ENCODE data around the gene PAM.
"Not testable (repeated sequence)": the region's sequence is repeated elsewhere in the genome, so short reads cannot be mapped to it uniquely, and the experiment has no call there.

PAM gene

GRCh38 chr5:102956599-102956998 lies 201.5 kb downstream of the PAM start:
- no peak for DNase-seq

- no peak for DNase-seq
These were observed 202.0 kb downstream of the PAM start for GRCh38 chr5:102957141-102957540.

- DNase-seq: no peak
These were observed 203.4 kb downstream of the PAM start for GRCh38 chr5:102958481-102959011.

- no peak for DNase-seq
These were observed 203.9 kb downstream of the PAM start for GRCh38 chr5:102959055-102959454.

GRCh38 chr5:102961671-102962070 lies 206.6 kb downstream of the PAM start:
- DNase-seq: no peak

GRCh38 chr5:102965653-102966052 lies 210.5 kb downstream of the PAM start:
- no peak for DNase-seq

GRCh38 chr5:102969641-102970040 lies 214.5 kb downstream of the PAM start:
- no peak for DNase-seq

- no peak for DNase-seq
These were observed 216.7 kb downstream of the PAM start for GRCh38 chr5:102971676-102972293.

GRCh38 chr5:102974177-102974576 lies 219.1 kb downstream of the PAM start:
- DNase-seq: no peak

- DNase-seq: no peak
These were observed 219.9 kb downstream of the PAM start for GRCh38 chr5:102975045-102975444.

GRCh38 chr5:102975457-102976182 lies 220.5 kb downstream of the PAM start:
- no peak for DNase-seq

GRCh38 chr5:102981957-102982635 lies 227.0 kb downstream of the PAM start:
- DNase-seq: no peak

- DNase-seq: no peak
These were observed 231.0 kb downstream of the PAM start for GRCh38 chr5:102986074-102986473.

- no peak for DNase-seq
These were observed 233.4 kb downstream of the PAM start for GRCh38 chr5:102988459-102988858.

GRCh38 chr5:102991802-102992201 lies 236.7 kb downstream of the PAM start:
- no peak for DNase-seq

GRCh38 chr5:102996011-102996575 lies 241.0 kb downstream of the PAM start:
- no peak for DNase-seq

- DNase-seq: no peak
These were observed 243.1 kb downstream of the PAM start for GRCh38 chr5:102998224-102998623.

- DNase-seq: no peak
These were observed 244.1 kb downstream of the PAM start for GRCh38 chr5:102999191-102999590.

- DNase-seq: not testable (repeated sequence)
These were observed 244.5 kb downstream of the PAM start for GRCh38 chr5:102999621-103000020.

- DNase-seq: no peak
These were observed 245.0 kb downstream of the PAM start for GRCh38 chr5:103000089-103000488.

- DNase-seq: no peak
These were observed 248.8 kb downstream of the PAM start for GRCh38 chr5:103003872-103004271.

- DNase-seq: no peak
These were observed 250.2 kb downstream of the PAM start for GRCh38 chr5:103005276-103005675.

- DNase-seq: no peak
These were observed 251.8 kb downstream of the PAM start for GRCh38 chr5:103006921-103007320.

GRCh38 chr5:103010168-103010567 lies 255.1 kb downstream of the PAM start:
- DNase-seq: no peak

Data from GOT3 (cell line).